Activated CD4-positive, alpha-beta T cell treated with anti-CD3 and anti-CD28 coated beads for 48 hours (primary cell): ENCODE results near the gene WHAMM.
"Not testable (repeated sequence)": the region's sequence is repeated elsewhere in the genome, so short reads cannot be mapped to it uniquely, and the experiment has no call there.

Experiments used
- DNase-seq: peaks from one replicate; pipeline ENCODE4 v3.0.0-alpha.2; 2020

Gene WHAMM, protein sequence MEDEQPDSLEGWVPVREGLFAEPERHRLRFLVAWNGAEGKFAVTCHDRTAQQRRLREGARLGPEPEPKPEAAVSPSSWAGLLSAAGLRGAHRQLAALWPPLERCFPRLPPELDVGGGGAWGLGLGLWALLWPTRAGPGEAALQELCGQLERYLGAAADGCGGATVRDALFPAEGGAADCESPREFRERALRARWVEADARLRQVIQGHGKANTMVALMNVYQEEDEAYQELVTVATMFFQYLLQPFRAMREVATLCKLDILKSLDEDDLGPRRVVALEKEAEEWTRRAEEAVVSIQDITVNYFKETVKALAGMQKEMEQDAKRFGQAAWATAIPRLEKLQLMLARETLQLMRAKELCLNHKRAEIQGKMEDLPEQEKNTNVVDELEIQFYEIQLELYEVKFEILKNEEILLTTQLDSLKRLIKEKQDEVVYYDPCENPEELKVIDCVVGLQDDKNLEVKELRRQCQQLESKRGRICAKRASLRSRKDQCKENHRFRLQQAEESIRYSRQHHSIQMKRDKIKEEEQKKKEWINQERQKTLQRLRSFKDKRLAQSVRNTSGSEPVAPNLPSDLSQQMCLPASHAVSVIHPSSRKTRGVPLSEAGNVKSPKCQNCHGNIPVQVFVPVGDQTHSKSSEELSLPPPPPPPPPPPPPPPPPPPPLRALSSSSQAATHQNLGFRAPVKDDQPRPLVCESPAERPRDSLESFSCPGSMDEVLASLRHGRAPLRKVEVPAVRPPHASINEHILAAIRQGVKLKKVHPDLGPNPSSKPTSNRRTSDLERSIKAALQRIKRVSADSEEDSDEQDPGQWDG

DNA sequence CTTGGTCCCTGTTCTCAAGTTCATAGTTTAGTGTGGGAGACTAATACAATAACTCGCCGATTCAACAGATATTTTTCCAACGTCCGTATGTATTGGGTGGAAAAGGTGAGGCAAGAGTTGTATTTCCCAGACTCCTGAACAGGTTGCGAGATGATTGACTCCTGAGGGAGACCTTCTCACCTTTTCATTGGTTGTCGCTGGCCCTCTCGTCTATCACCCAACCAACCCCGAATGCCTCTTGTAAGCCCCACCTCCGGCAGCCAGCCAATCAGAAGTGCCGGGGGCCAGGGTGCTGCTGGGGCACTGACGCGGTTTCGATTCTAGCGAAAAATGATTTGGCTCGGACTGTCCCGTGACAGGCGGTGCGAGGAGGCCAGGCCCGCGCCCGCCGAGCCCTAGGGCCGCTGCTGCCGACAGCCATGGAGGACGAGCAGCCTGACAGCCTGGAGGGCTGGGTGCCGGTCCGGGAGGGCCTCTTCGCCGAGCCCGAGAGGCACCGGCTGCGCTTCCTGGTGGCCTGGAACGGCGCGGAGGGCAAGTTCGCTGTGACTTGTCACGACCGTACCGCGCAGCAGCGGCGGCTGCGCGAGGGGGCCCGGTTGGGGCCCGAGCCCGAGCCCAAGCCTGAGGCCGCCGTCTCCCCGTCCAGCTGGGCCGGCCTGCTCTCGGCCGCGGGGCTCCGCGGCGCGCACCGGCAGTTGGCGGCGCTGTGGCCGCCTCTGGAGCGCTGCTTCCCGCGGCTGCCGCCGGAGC is at the start of gene WHAMM:
Gene WHAMM, plus strand, starts transcription at position 321 of the 753 bp plus-strand sequence. Its CDS starts 99 bp downstream, at position 420.
- DNase-seq = peak; percentile 96

DNA sequence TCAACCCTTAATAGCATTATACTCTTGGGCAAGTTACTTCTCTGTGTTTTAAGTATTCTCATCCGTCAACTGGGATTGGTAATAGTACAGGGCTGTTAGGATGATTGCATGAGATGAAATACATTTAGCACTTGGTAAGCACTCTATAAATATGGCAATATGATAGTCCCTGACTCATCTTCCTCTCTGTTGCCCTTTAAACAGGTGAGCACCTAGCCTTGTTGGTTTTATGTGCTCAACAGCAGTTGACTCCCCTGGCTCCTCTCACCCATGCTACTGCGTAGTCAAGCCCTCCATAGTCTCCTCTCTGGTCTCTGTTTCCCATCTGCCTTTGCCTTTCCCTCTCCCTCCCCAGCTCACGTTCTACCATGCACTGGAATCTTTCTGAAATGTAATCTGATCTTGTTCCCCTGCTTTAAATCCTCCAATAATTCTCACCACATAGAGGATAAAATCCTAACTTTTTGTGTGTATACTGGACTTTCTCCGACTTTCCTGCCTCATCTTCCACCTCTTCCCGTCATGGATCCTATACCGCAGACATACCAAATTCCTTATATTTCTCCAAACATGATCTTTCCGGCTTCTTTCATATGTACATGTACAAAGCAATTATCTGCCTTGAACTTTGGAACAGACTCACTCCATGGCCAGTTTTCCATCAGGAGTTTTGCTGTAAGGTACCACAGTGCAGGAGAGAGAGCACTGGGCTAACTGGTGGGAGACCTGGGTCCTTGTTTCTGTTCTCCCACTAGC is 45.9 kb upstream of the WHAMM start:
- DNase-seq = no peak

DNA sequence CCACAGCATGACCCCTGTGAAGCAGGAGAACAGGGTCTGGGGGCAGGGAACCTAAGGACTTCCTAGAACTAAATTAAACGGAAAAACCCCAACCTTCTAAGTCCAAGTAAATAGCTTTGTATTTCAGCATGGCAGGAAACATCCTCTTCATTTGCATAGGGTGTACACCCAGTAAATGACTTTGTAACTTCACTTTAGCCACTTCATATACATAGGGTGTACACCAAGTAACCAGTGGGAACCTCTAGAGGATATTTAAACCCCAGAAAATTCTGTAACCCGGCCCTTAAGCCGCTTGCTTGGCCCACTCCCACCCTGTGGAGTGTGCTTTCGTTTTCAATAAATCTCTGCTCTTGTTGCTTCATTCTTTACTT is 45.3 kb upstream of the WHAMM start:
- no peak for DNase-seq

DNA sequence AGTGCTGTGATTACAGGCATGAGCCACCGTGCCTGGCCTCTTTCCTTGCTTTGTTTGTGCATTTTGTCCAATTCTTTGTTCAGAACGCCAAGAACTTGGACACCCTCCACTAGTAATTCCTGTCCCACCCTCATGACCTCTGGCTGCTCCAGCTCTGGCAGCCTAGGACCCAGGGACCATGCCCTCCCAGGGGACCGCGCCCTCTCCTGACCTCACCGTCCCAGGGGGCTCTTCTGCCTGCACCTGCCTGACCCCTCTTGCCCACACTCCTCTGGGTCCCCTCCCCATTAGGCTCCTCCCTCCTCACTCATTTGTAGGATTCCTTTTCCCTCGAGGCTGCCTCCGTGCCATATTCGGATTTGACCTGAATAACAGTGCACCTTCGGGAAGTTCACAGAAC is 44.7 kb upstream of the WHAMM start:
- DNase-seq = no peak

DNA sequence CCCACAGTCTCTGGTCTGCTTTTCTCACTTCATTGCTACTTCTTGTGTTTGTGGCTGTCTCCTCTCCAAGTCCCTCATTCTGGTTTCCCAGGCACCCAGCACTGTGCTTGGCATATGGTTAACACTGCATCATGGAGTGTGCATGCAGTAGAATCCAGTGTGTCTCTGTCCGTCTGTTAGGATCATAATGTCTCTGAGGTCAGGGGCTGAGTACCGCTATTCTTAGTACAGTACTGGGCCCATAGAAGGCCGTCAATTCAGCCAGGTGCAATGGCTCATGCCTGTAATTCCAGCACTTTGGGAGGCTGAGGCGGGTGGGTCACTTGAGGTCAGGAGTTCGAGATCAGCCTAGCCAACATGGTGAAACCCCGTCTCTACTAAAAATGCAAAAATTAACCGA is 43.2 kb upstream of the WHAMM start:
- DNase-seq = not testable (repeated sequence)

DNA sequence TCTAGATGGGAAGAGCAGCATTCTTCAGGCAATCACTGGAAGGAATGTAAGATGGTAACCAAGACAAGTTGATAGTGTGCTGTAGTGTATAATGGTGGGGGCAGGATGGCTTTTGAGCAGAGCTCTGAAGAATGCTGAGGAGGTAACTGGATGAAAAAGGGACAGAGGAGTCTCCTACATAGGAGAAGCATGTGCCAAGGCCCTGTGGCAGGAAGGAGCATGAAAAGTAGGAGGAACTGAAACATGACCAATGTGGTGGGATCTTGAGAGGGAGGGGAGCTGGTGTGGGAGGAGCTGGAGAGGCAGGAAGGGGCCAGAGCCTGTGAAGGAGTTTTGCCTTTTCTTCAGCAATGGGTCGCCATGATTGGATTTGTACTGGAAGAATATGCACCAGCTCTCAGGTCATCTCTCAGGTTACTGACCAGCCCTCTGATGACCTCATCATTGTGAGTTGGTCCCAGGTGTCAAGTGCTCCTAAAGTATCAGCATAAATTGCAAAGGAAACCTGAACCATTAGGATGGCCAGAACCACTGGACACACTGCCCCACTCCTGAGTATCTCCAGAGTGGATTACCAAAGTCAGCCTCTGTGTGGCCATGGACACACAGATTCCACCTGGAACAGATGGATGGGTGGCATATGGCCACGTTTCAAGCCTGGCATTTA is 42.1 kb upstream of the WHAMM start:
- no peak for DNase-seq

DNA sequence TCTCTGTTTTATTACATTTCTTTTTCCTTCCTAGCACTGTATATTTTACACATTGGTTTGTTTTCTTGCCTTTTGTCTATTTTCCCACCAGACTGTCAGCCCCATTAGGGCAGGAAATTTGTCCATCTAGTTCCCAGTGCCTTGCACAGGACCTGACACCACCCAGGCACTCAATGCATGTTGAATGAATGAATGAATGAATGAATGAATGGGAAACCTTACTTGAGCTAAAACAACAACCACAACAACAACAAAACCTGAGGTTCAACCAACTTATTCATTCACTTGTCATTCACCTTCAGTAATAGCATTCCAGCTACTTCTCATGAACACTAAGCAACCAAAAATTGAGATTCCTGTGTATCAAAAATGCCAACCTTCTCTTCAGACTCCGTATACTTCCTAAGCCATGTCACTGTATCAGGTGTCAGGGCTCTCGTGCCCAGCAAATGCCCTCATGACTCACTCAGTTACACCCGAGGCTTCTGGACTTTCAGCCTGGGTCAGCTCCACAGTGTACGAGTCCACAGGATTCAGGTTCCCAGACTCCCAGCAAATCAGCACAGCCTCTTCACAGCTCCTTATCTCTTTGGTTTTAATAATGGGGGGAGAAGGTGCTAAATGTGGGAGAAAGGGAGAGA is 40.9 kb upstream of the WHAMM start:
- no peak for DNase-seq

DNA sequence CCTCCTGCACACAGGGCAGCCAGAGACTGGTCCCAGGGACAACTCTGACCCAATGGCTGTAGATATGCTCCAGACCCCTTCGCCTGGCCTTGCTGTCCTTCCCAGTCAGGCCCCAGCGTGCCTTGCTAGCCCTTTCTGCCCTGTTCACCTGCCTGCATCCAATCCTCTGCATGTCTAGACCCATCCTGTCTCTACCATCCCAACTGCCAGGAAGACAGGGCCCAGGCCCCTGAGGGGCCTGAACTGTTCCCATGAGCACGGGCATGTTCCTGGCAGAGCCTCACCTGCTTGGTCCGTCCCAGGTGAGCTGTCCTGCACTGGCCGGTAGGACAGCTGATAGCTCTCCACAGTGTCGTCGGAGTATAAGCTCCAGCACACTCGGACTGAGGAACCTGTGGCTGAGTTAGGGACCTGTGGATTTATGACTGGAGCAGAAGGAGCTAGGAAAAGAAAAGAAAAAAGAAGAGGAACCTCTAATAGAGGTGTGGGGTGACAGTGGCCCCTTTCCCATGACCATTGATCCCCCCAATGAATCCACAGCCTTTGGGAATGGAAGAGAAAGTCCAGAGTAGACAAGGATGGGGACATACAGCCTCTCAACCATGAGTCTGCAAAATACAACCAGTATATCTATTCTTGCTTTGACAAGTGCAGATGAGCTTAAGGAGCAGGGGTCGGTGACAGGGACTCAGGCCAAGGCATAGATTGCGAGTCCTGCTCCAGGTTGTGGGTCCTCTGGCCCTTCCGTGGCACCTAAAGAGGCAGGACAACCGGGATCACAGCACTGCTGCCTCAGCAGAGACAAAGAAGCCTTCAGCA is 37.4 kb upstream of the WHAMM start:
- DNase-seq = no peak

DNA sequence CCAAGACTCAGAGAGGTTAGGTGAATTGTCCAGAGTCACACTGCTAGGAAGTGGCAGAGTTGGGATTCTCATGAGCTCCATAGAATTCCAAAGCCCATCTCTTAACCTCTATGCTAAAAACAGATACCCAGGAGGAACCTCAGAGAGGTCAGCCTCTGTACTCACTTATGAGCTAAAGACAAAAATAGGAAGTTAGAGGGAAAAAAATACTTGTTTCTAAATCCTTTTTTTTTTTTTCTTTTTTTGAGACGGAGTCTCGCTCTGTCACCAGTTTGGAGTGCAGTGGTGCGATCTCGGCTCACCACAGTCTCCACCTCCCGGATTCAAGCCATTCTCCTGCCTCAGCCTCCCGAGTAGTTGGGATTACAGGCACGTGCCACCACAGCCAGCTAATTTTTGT is 34.9 kb upstream of the WHAMM start:
- DNase-seq = no peak

DNA sequence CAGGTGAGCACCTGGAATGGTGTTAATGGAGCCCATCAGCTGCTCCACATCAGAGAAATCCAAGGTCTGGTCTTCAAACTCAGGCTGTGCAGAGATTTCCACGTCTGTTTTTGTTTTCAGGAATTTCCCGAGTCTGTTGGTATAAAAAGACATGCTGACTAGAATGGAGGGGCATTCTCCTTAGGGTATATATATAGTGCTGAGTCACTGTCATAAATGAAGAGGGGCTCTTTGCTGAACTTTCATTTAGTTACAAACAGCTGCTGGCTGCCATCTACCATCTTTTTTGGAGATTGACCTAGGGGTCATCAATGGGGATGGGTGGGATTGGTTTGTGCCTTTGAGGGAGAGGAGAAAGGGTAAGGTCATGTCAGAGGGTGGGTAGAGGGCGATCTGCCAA is 30.7 kb upstream of the WHAMM start:
- no peak for DNase-seq

DNA sequence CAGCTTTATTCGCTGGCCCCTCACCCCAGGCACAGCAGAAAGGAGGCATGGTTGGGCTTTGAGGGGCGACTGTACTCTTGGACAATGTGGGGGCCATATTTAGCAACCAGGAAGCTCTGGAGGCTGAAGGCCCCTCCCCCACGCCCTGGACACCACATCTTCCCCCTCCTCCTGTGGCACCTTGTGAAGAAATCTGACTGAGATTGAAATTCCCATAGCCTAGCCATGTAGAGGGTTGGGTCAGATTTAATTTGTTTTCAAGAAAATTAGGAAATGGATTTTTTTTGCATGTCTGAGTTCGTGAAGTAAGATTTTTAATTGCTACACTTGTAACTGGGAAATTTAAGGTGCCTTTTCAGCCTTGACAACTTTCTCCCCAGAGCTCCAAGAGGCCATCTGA is 28.1 kb upstream of the WHAMM start:
- no peak for DNase-seq

DNA sequence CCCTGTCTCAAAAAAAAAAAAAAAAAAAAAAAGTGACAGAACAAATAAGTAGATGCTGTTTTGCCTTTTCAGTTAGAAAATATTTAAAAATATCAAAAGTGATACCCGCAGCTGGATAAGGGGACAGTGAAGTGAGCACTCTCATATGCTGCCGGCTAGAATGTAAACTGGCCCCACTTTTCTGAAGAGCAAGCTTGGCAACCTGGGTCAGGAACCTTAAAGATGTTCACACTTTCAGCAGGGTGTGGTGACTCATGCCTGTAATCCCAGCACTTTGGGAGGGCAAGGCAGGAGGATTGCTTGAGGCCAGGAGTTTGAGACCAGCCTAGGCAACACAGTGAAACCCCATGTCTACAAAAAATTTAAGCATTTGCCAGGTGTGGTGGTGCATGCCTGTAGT is 20.9 kb upstream of the WHAMM start:
- no peak for DNase-seq

DNA sequence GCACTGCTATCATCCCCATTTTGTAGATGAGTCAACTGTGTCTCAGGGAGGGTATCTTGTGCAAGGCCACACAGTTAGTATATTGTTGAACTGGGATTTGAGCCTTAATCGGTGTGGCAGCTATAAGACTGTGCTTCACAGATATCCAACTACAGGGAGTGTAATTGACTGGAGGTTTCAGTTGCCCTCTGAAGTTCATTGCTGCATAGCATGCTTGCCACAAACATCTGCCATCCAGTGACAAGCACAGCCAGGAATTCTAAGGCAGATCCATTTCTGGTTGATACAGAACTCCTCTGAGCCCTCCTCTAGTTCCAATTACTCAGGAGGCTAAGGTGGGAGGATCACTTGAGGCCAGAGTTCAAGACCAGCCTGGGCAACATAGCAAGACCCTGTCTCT is 19.9 kb upstream of the WHAMM start:
- DNase-seq = no peak

DNA sequence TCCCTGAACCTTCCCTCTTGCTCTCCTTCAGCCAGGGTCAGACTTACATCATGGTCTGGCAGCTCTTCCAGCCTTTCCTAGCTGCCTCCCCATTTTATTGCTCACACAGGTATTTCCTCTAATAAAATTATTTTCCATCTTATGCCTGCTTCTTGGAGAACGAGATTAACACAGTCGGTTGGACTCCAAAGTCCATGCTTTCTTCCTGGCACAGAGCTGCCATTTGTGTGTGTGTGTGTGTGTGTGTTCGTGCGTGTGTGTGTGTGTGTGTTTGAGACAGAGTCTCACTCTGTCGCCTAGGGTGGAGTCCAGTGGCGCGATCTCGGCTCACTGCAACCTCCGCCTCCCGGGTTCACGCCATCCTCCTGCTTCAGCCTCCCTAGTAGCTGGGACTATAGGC is 19.1 kb upstream of the WHAMM start:
- DNase-seq = no peak

DNA sequence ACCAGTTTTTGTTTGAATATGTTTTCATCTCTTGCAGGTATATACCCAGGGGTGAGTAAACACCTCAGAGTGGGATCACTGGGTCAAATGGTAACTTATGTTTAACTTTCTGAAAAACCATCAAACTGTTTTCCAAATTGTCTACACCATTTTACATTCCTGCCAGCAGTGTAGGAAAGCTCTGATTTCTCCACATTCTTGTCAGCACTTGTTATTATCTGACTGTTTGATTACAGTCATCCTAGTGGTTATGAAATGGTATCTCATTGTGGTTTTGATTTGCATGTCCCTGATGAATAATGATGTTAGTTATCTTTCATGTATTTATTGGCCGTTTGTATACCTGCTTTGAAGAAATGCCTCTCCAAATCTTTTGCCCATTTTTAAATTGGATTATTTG is 17.4 kb upstream of the WHAMM start:
- DNase-seq = no peak

DNA sequence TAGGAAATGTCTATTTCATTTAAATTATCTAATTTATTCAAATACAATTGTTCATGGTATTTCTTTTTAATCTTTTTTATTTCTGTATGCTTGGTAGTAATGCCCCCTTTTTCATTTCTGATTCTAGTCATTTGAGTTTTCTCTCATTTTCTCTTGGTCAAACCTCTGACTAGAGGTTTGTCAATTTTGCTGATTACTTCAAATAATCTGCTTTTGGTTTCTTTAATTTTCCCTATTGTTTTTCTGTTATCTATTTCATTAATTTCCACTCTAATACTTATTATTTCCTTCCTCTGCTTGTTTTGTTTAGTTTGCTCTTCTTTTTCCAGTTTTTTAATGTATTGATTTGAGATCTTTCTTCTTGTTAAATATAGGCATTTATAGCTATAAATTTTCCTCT is 15.7 kb upstream of the WHAMM start:
- DNase-seq = no peak

DNA sequence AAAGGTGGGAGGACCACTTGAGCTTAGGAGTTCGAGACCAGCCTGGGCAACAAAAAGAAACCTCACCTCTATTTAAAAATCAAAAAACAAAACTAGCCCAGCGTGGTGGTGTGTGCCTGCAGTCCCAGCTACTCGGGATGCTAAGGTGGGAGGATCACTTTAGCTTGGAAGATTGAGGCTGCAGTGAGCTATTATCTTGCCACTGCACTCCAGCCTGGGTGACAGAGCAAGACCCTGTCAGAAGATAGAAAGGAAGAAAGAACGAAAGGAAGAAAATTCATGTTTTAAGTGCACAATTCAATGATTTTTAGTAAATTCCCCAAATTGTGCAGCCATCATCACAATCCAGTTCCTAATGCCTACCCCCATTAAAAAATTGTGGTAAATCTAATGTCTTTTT is 11.3 kb upstream of the WHAMM start:
- DNase-seq = no peak

DNA sequence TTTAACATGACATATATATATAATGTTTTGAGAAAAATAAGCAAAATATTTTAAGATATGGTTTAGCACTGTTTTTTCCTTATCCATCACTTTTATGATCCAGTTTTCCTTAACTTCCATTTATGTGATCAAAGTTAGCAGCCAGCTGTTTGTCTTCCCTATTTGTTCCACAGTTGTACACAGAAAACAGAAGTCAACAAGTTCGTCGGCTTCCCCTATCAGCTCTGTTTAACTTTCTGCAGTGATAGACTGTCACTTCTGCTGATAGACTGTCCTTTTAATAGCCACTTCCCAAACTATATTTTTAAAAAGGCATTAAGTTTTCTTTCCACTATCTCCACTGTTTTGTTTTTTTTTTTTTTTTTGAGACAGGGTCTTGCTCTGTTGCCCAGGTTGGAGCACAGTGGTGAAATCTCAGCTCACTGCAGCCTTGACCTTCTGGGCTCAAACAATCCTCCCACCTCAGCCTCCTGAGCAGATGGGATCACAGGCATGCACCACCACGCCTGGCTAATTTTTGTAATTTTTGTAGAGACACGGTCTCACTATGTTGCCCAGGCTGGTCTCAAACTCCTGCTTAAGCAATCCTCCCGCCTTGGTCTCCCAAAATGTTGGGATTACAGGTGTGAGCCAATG is 10.8 kb upstream of the WHAMM start:
- no peak for DNase-seq

DNA sequence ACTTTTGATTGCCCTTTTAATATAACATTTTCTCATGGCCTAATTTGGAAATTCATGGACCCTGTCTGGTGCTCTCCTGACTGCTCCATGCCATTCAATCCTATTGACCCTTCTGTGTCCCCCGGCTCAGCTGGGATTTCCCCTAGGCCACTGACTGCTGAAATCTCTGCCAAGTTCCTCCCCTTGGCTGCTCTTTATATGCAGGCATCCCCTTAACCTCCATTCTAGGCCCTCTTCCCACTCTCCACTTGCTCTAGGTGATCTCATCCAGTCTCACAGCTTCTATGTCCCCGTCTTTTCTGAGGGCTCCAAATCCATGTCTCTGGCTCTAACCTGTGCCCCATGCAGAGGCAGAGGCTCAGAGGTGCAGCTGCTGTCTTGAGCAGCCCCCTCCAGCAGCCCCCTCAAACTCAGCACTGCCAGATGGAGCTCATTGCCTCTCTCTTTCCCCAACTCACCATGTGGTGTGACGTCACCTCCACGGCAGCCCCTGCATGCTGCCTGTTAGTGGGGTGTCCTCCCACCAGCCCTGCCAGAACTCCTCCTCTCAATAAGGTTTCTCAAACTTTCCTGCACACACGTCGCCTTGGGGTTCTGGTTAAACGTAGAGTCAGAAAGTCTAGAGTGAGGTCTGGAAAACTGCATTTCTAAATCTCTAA is 10.1 kb upstream of the WHAMM start:
- no peak for DNase-seq

DNA sequence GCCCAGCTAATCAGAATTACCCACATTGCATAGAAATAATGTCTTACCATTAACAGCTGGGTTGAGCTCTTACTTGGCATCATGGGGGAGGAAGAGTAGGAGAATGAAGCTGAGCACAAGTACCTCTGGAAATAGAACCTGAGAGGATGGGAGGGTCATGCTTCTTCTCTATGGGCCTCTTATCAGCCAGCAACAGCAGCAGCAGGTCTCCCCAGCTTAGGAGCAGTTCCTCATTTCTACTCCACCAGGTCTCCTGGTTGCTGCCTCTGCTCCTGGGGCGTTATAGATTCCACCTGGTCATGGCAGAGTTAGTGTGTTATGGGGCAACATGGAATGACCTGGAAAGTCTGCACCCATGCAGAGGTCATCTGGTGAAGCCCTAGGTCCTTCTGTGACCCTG is 6.9 kb upstream of the WHAMM start:
- DNase-seq = no peak
